HS-5 (cell line): ENCODE measurements around the gene CALHM2.

ENCODE experiments used
- DNase-seq: peaks from one replicate; pipeline ENCODE4 v3.0.0-alpha.2; 2012; ENCODE audit warnings: low read depth

Gene CALHM2

GRCh38 chr10:103476046-103476768, 24.0 kb upstream of the CALHM2 start:
- no peak for DNase-seq

- DNase-seq: no peak
Measured at GRCh38 chr10:103475437-103475836, 23.3 kb upstream of the CALHM2 start.

GRCh38 chr10:103474077-103474476, 21.9 kb upstream of the CALHM2 start:
- no peak for DNase-seq

- DNase-seq: no peak
Measured at GRCh38 chr10:103473261-103473671, 21.1 kb upstream of the CALHM2 start.

- DNase-seq: no peak
Measured at GRCh38 chr10:103472005-103472404, 19.8 kb upstream of the CALHM2 start.

- DNase-seq: no peak
Measured at GRCh38 chr10:103470761-103471653, 18.8 kb upstream of the CALHM2 start.

- DNase-seq: no peak
Measured at GRCh38 chr10:103469201-103469600, 17.0 kb upstream of the CALHM2 start.

- no peak for DNase-seq
Measured at GRCh38 chr10:103467406-103467805, 15.2 kb upstream of the CALHM2 start.

GRCh38 chr10:103466734-103467133, 14.6 kb upstream of the CALHM2 start:
- DNase-seq: no peak

GRCh38 chr10:103465411-103466179, 13.4 kb upstream of the CALHM2 start:
- no peak for DNase-seq

- no peak for DNase-seq
Measured at GRCh38 chr10:103463499-103463898, 11.3 kb upstream of the CALHM2 start.

GRCh38 chr10:103459615-103460014, 7.4 kb upstream of the CALHM2 start:
- no peak for DNase-seq

- DNase-seq: no peak
Measured at GRCh38 chr10:103458720-103459119, 6.5 kb upstream of the CALHM2 start, which contains the start of gene CALHM1. CALHM1 (minus strand) TSS chr10:103458900; CDS start chr10:103458751, 149 bp downstream.

GRCh38 chr10:103457896-103458583, 5.9 kb upstream of the CALHM2 start:
- DNase-seq: no peak

- DNase-seq: no peak
Measured at GRCh38 chr10:103457176-103457712, 5.1 kb upstream of the CALHM2 start.

- DNase-seq: no peak
Measured at GRCh38 chr10:103456074-103456660, 4.0 kb upstream of the CALHM2 start.

GRCh38 chr10:103455235-103455634, 3.1 kb upstream of the CALHM2 start:
- no peak for DNase-seq

- no peak for DNase-seq
Measured at GRCh38 chr10:103454026-103454425, 1.9 kb upstream of the CALHM2 start.

GRCh38 chr10:103452506-103453230, 498 bp upstream of the CALHM2 start:
- no peak for DNase-seq

GRCh38 chr10:103451091-103451813, 918 bp downstream of the CALHM2 start:
- DNase-seq: no peak
